HepG2 (cell line): ENCODE data around the gene RPE. TPM values are rescaled to one million over a fixed set of nuclear protein-coding genes. Genes with fewer than 3 reads are reported as not detected.

Experiments
- DNMT1 ChIP-seq: sonication (generic); formaldehyde crosslinking; IDR thresholded peaks from 2 replicates; pipeline ENCODE4 v1.5.1; 2020; ENCODE audit warnings: mild to moderate bottlenecking, missing genetic modification reagents
- DPF2 ChIP-seq: sonication (generic); formaldehyde crosslinking; IDR thresholded peaks from 2 replicates; pipeline ENCODE4 v1.4.0; 2020; ENCODE audit warnings: mild to moderate bottlenecking, low read depth, missing genetic modification reagents, borderline replicate concordance
- GTF2F1 ChIP-seq: fragments of 150-350 bp; IDR thresholded peaks from 2 replicates; pipeline ENCODE4 v1.6.1; 2014; ENCODE audit warnings: low read length
- NR2F2 ChIP-seq: IDR thresholded peaks from 2 replicates; pipeline ENCODE4 v1.6.1; 2012; ENCODE audit warnings: low read depth, inconsistent platforms, borderline replicate concordance
- NR2F6 ChIP-seq, 2 experiments: IDR thresholded peaks; 2 replicates each; pipeline ENCODE4 v1.6.1; 2016; ENCODE audit warnings: antibody characterized with exemption in 1 of 2, mild to moderate bottlenecking in 1 of 2
- REST ChIP-seq, 2 experiments: IDR thresholded peaks; 2 replicates each; pipeline ENCODE4 v1.6.1; 2011 to 2012; ENCODE audit warnings: low read length in 2 of 2, borderline replicate concordance in 1 of 2, low read depth in 1 of 2, mild to moderate bottlenecking in 1 of 2, moderate library complexity in 1 of 2
- TRAFD1 ChIP-seq: sonication (generic); formaldehyde crosslinking; IDR thresholded peaks from 2 replicates; pipeline ENCODE4 v1.5.1; 2020; ENCODE audit warnings: missing genetic modification reagents, mild to moderate bottlenecking, borderline replicate concordance
- USF2 ChIP-seq, 2 experiments: sonication (generic) in 1 of 2; formaldehyde crosslinking in 1 of 2; IDR thresholded peaks; 2 replicates each; pipeline versions ENCODE4 v1.5.1 to v1.6.1; 2011 to 2020; ENCODE audit warnings: borderline replicate concordance in 1 of 2, low read depth in 1 of 2, low read length in 1 of 2, mild to moderate bottlenecking in 1 of 2, missing genetic modification reagents in 1 of 2, moderate library complexity in 1 of 2
- ZNF234 ChIP-seq: sonication (generic); formaldehyde crosslinking; conservative IDR thresholded peaks from 2 replicates; pipeline ENCODE4 v1.5.1; 2020; ENCODE audit warnings: mild to moderate bottlenecking, missing genetic modification reagents
- ZNF652 ChIP-seq: IDR thresholded peaks from 2 replicates; pipeline ENCODE4 v1.6.1; 2016; ENCODE audit warnings: low read depth, borderline replicate concordance
- ZNF710 ChIP-seq: sonication (generic); formaldehyde crosslinking; IDR thresholded peaks from 2 replicates; pipeline ENCODE4 v1.5.0; 2020; ENCODE audit warnings: mild to moderate bottlenecking, missing genetic modification reagents, borderline replicate concordance
- ZNF766 ChIP-seq: sonication (generic); formaldehyde crosslinking; IDR thresholded peaks from 2 replicates; pipeline ENCODE4 v1.5.0; 2020; ENCODE audit warnings: missing genetic modification reagents, borderline replicate concordance
- ZNF878 ChIP-seq: sonication (generic); formaldehyde crosslinking; IDR thresholded peaks from 2 replicates; pipeline ENCODE4 v1.8.1; 2023; ENCODE audit warnings: mild to moderate bottlenecking, missing genetic modification reagents, moderate library complexity
- ZSCAN5A ChIP-seq: sonication (generic); formaldehyde crosslinking; IDR thresholded peaks from 2 replicates; pipeline ENCODE4 v1.8.0; 2022; ENCODE audit warnings: mild to moderate bottlenecking, missing genetic modification reagents, borderline replicate concordance
- polyA plus RNA-seq, 8 experiments: library from polyadenylated mRNA; depleted of rRNA in 3 of 8; stranded (reverse) in 7 of 8; unstranded in 1 of 8; fragments of >200 nt; fragmentation: Illumina TruSeq in 4 of 8; extraction: Trizol in 4 of 8; gene quantifications; 2 replicates each; pipeline versions ENCODE4 v1.2.1 to v1.2.3, GENCODE V29; 2011 to 2016; ENCODE audit warnings: low read depth in 4 of 8, missing spikeins in 1 of 8, mixed read lengths in 1 of 8; ENCODE audit not compliant: insufficient read depth in 1 of 8
- total RNA-seq, 5 experiments: library from RNA; depleted of rRNA; stranded (reverse); fragments of >200 nt; fragmentation: Illumina TruSeq; extraction: Trizol; gene quantifications; 2 replicates each; pipeline ENCODE4 v1.2.3, GENCODE V29; 2016; ENCODE audit warnings: low read depth in 1 of 5

RPE gene
- total and polyA plus RNA-seq, 2 of the 13 experiments (the other 11 are each of a cell fraction or from before 2014, with no cell fraction given): 72.3 to 107 TPM

- TF ChIP-seq REST (IDR thresholded peaks at IDR 0.05; ENCODE audit: borderline replicate concordance in 1 of 2, low read depth in 1 of 2, low read length in 2 of 2) (peak in 1 of 2 experiments; percentile 38; a peak in 1 of 4 replicates), ZNF766 (CRISPR knock-in tag) (no peak), ZNF710 (0 out of 2 replicates have a peak, but pooled peaks have one; percentile 70), ZNF878 (CRISPR knock-in tag) (peak; percentile 59; the same call in 1 of the 2 replicates), TRAFD1 (no peak), NR2F6 (IDR thresholded peaks at IDR 0.05) (no peak), NR2F6 (CRISPR knock-in tag; IDR thresholded peaks at IDR 0.05) (peak; percentile 42; the same call in 1 of the 2 replicates), USF2 (IDR thresholded peaks at IDR 0.05; ENCODE audit: low read depth, low read length) (no peak), USF2 (CRISPR knock-in tag; IDR thresholded peaks at IDR 0.05; ENCODE audit: borderline replicate concordance) (no peak), DPF2 (CRISPR knock-in tag) (no peak), GTF2F1 (no peak), ZNF652 (CRISPR knock-in tag) (no peak), DNMT1 (no peak), ZNF234 (CRISPR knock-in tag) (no peak), NR2F2 (peak; percentile 16; the same call in 1 of the 2 replicates), ZSCAN5A (CRISPR knock-in tag) (no peak)
Measured at GRCh38 chr2:210002158-210003157, at the start of gene RPE (continued).
